ENCODE data around the gene TLE3. TPM values are rescaled to one million over a fixed set of nuclear protein-coding genes. Genes with fewer than 3 reads are reported as not detected.

The TLE3 gene
- total RNA-seq, 1 donor = 12.3 TPM

- peak; percentile 52 for DNase-seq (ENCODE audit: low read depth)
- TF ChIP-seq CTCF (IDR thresholded peaks at IDR 0.05; ENCODE audit: insufficient read depth, low read length) = no peak
- H3K4me3 ChIP-seq (ENCODE audit: low read depth, low read length) = no peak overlapping the region
Observed at GRCh38 chr15:70045045-70045444, 52.7 kb downstream of the TLE3 start.

GRCh38 chr15:70044168-70044567 lies 53.5 kb downstream of the TLE3 start:
- no peak for DNase-seq (ENCODE audit: low read depth)
- no peak overlapping the region for H3K4me3 ChIP-seq (ENCODE audit: low read depth, low read length)
- no peak for TF ChIP-seq CTCF (IDR thresholded peaks at IDR 0.05; ENCODE audit: insufficient read depth, low read length)

- no peak overlapping the region for H3K4me3 ChIP-seq (ENCODE audit: low read depth, low read length)
- TF ChIP-seq CTCF (IDR thresholded peaks at IDR 0.05; ENCODE audit: insufficient read depth, low read length) = no peak
- no peak for DNase-seq (ENCODE audit: low read depth)
Observed at GRCh38 chr15:70043590-70043989, 54.1 kb downstream of the TLE3 start.

- no peak for TF ChIP-seq CTCF (IDR thresholded peaks at IDR 0.05; ENCODE audit: insufficient read depth, low read length)
- H3K4me3 ChIP-seq (ENCODE audit: low read depth, low read length) = no peak overlapping the region
- no peak for DNase-seq (ENCODE audit: low read depth)
Observed at GRCh38 chr15:70042553-70043214, 55.0 kb downstream of the TLE3 start.

GRCh38 chr15:70039917-70040316 lies 57.8 kb downstream of the TLE3 start:
- TF ChIP-seq CTCF (IDR thresholded peaks at IDR 0.05; ENCODE audit: insufficient read depth, low read length) = no peak
- H3K4me3 ChIP-seq (ENCODE audit: low read depth, low read length) = no peak overlapping the region
- no peak for DNase-seq (ENCODE audit: low read depth)

- no peak for DNase-seq (ENCODE audit: low read depth)
- no peak overlapping the region for H3K4me3 ChIP-seq (ENCODE audit: low read depth, low read length)
- no peak for TF ChIP-seq CTCF (IDR thresholded peaks at IDR 0.05; ENCODE audit: insufficient read depth, low read length)
Observed at GRCh38 chr15:70038730-70039392, 58.9 kb downstream of the TLE3 start.

All from fibroblast of the aortic adventitia (primary cell).